Activated CD8-positive, alpha-beta T cell treated with anti-CD3 and anti-CD28 coated beads for 36 hours (primary cell): ENCODE results near the gene AFAP1L1. TPM values are rescaled to one million over a fixed set of nuclear protein-coding genes. Genes with fewer than 3 reads are reported as not detected.

Source experiments
- ATAC-seq: fragments of 200-7000 bp; cut with Tn5 transposase; one replicate; pipeline ENCODE4 v1.10.0; 2021; ENCODE audit warnings: mild to moderate bottlenecking, moderate library complexity
- CTCF ChIA-PET: fragments of 350-600 bp; sonication (Branson Sonifier 250); formaldehyde crosslinking; loops from one replicate; lab custom pipeline; 2021; ENCODE audit warnings: antibody characterized with exemption; lab: Charles Lee
- POLR2A ChIA-PET: fragments of 350-600 bp; sonication (Branson Sonifier 250); formaldehyde crosslinking; loops from one replicate; lab custom pipeline; 2021; ENCODE audit warnings: antibody characterized with exemption; lab: Charles Lee
- DNase-seq: peaks from one replicate; pipeline ENCODE4 v3.0.0-alpha.2; 2020
- H3K27ac Mint-ChIP-seq: one replicate; pipeline ENCODE4 v1.8.0; 2021; ENCODE audit warnings: mild to moderate bottlenecking, mixed read lengths
- H3K27me3 Mint-ChIP-seq: one replicate; pipeline ENCODE4 v1.8.0; 2021; ENCODE audit warnings: mixed read lengths
- H3K36me3 Mint-ChIP-seq: one replicate; pipeline ENCODE4 v1.8.0; 2021; ENCODE audit warnings: low read depth, mixed read lengths
- H3K4me1 Mint-ChIP-seq: one replicate; pipeline ENCODE4 v1.8.0; 2021; ENCODE audit warnings: low read depth, mixed read lengths
- H3K4me3 Mint-ChIP-seq: one replicate; pipeline ENCODE4 v1.8.0; 2021; ENCODE audit warnings: mild to moderate bottlenecking, moderate library complexity, mixed read lengths
- H3K9me3 Mint-ChIP-seq: one replicate; pipeline ENCODE4 v1.8.0; 2021; ENCODE audit warnings: mixed read lengths
- intact Hi-C: fragments of 100-400 bp; cut with micrococcal nuclease; formaldehyde crosslinking; loops from one replicate; pipeline ENCODE4 v1.10.0; 2022
- total RNA-seq, 2 experiments: library from RNA; stranded (reverse); gene quantifications; one replicate each; pipeline ENCODE4 v1.2.3, GENCODE V29; 2021
- TF ChIP-seq, protein P1 (sequence below): fragments of 200-600 bp; IDR thresholded peaks from one replicate; pipeline ENCODE4 v1.8.0; 2022; ENCODE audit warnings: antibody characterized with exemption, mild to moderate bottlenecking

The AFAP1L1 gene
- total RNA-seq, 2 experiments from 2014 or later = 1.3 to 1.6 TPM

DNA sequence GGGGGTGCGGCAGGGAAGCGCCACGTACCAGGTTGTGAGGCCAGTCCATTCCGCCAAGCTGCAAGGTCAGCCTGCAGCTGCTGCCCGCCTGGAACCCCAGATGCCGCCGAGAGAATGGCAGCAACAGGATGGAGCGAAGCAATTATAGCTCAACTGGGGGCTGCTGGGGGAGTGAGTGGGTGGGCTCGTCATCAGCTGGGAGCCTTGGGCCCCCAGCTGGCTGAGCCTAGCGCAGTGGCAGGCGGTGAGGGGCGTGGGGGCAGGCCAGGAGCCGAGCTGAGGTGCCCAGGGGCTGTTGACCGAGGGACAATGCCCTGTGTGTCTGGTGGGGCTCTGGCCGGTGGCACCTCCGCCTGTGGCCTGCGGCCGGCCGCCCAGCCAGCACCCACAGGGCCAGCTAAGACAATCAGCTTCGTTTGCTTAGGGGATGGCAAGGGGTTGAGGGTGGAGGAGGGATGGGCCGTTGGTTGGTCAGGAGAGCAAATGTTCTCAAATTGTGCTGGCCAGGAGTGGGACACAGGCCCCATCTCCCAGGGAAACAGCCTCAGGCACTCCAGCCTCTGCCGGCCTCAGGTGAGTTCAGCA, 107.6 kb downstream of the AFAP1L1 start, which contains the start of gene IL17B:
IL17B (minus strand) TSS at position 116 of the 585 bp plus-strand sequence; CDS start at position 49, 67 bp downstream.
- Mint-ChIP-seq H3K27ac (no peak within 1 kb of the TSS), H3K4me1 (peaks cover 4% of the 10 kb centered on the region), H3K4me3 (no peak within 1 kb of the TSS), H3K9me3 (no peaks in the 10 kb centered on the region), H3K27me3 (no peaks in the 10 kb centered on the region), H3K36me3 (no peaks in the 10 kb centered on the region)
- POLR2A ChIA-PET = interaction anchor here (1.1 kb wide), 1 partner anchor 24 kb away, joined by 3 read pairs; no protein-coding TSS in a partner anchor
- ATAC-seq = no peak
- TF ChIP-seq, protein P1, sequence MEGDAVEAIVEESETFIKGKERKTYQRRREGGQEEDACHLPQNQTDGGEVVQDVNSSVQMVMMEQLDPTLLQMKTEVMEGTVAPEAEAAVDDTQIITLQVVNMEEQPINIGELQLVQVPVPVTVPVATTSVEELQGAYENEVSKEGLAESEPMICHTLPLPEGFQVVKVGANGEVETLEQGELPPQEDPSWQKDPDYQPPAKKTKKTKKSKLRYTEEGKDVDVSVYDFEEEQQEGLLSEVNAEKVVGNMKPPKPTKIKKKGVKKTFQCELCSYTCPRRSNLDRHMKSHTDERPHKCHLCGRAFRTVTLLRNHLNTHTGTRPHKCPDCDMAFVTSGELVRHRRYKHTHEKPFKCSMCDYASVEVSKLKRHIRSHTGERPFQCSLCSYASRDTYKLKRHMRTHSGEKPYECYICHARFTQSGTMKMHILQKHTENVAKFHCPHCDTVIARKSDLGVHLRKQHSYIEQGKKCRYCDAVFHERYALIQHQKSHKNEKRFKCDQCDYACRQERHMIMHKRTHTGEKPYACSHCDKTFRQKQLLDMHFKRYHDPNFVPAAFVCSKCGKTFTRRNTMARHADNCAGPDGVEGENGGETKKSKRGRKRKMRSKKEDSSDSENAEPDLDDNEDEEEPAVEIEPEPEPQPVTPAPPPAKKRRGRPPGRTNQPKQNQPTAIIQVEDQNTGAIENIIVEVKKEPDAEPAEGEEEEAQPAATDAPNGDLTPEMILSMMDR = no peak
- intact Hi-C loops = no loop called here
- CTCF ChIA-PET = interaction anchor here (0.6 to 4.5 kb wide), 6 partner anchors 7 to 187 kb away, joined by 3 to 43 read pairs (median 5); no protein-coding TSS in a partner anchor
- DNase-seq = no peak

DNA sequence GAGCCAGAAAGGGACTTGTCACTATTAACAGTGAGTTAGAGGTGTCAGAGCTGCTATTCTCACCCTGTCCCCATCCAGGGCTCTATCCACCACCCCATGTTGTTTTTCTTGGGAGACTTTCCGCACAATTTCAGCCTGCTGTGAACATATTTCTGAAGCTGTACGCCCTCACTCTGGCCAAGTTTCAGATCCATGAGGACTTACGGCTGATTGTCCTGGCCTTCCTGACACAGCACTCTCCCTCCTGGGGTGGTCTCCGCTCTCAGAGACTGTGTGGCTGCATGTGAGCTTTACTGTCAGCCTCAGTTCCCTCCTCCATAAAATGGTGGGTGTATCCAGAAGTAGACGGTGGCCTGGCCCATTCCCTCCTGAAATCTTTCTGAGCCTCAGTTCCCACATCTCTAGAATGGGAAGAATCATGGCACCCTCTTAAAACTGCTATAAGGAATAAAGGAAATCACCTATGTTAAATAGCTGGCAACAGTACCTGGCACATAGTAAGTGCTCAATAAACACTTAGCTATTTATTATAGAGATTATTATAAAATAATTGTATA, 108.2 kb downstream of the AFAP1L1 start:
- Mint-ChIP-seq H3K9me3 (no peaks in the 10 kb centered on the region), H3K27ac (no peak overlapping the region), H3K4me1 (peaks cover 4% of the 10 kb centered on the region), H3K27me3 (no peaks in the 10 kb centered on the region), H3K36me3 (no peaks in the 10 kb centered on the region), H3K4me3 (no peak overlapping the region)
- intact Hi-C loops = loop anchor here (2.0 to 5.0 kb wide), 2 partner anchors 52 to 185 kb away; no protein-coding TSS in a partner anchor
- POLR2A ChIA-PET = interaction anchor here (1.1 kb wide), 1 partner anchor 25 kb away, joined by 3 read pairs; no protein-coding TSS in a partner anchor
- CTCF ChIA-PET = interaction anchor here (0.6 to 4.5 kb wide), 7 partner anchors 8 to 239 kb away, joined by 3 to 43 read pairs (median 4); no protein-coding TSS in a partner anchor
- DNase-seq (no peak), ATAC-seq (no peak)
- TF ChIP-seq, protein P1 = no peak

DNA sequence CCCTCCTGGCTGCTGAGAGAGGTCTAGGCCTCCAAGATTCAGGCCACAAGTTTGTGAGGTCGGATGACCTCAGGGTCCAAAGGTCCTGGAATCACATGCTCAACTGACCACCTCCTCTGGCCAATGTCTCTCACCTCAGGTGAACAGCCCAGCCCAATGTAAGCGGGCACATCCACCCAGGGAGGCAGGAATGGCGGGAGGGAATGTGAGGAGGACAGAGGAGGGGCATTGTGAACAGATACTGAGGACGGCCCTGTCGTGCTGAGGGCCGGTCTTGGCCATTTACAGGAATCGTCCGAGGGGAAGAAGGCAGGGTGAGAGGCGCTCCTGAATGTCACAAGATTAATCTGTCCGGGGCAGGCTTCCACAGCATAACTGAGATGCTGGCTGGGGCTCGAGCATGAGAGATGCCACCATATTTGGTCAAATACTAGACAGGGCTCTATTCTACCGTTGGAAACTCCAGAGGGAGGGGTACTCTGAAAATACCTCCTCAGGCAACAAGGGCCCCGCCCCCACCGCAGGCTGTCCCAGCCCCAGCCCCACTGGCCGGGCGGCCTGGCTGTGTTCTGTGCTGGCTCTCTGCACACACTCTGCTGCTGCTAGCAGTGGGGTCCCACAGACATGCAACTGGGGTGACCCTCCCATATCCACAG, 108.9 kb downstream of the AFAP1L1 start:
- DNase-seq (no peak), ATAC-seq (no peak)
- Mint-ChIP-seq H3K27ac (no peak overlapping the region), H3K27me3 (no peaks in the 10 kb centered on the region), H3K36me3 (no peaks in the 10 kb centered on the region), H3K4me3 (no peak overlapping the region), H3K4me1 (peaks cover 4% of the 10 kb centered on the region), H3K9me3 (no peaks in the 10 kb centered on the region)
- intact Hi-C loops = loop anchor here (2.0 to 5.0 kb wide), 2 partner anchors 52 to 184 kb away; no protein-coding TSS in a partner anchor
- TF ChIP-seq, protein P1 = no peak
- ChIA-PET CTCF (interaction anchor here (0.6 to 4.5 kb wide), 24 partner anchors 9 to 238 kb away, joined by 3 to 43 read pairs (median 7); partner anchors contain the start of gene PCYOX1L), POLR2A (no interaction called here)

DNA sequence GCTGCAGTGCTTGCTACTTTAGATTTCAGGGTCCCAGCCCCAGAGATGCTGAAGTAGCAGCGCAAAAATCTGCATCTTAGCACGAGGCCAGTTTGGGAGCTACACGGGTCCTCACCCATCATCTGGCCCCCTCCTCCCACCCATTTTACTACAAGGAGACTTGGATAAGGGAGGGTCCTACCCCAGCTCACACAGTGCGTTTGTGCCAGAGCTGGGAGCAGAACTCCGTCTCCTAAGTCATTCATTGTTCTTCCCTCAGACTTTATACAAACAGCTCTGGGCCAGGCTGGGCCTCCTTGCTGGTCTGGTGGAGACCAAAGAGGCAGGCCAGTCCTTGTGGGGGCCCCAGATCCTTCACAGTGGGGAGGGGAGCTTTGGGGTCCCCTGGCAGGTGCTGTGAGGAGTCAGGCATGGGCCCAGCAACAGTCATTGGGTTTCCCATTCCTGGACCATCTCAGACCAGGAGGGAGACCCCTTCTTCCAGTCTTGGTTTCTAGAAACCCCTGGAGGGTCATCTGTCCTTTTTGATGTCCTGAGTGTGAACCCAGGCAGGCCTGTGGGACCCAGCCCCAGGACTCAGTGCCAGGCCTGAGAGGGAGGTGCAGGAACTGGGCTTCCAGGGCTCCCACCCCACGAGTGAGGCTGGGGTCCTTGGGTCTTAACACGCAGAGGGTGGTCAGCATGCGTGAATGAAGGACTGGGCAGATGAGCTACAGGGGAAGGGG, 109.8 kb downstream of the AFAP1L1 start:
- H3K36me3 Mint-ChIP-seq = no peaks in the 10 kb centered on the region
- ATAC-seq (peak; percentile 19), DNase-seq (no peak)
- no peaks in the 10 kb centered on the region for H3K9me3 Mint-ChIP-seq
- intact Hi-C loops = loop anchor here (2.0 to 5.0 kb wide), 2 partner anchors 51 to 183 kb away; no protein-coding TSS in a partner anchor
- no peak overlapping the region for H3K27ac Mint-ChIP-seq
- TF ChIP-seq, protein P1 = no peak
- CTCF ChIA-PET = interaction anchor here (0.5 to 4.5 kb wide), 40 partner anchors 9 to 323 kb away, joined by 3 to 43 read pairs (median 6); partner anchors contain the start of genes CSNK1A1, GRPEL2 and PCYOX1L
- POLR2A ChIA-PET = interaction anchor here (0.5 kb wide), 1 partner anchor 190 kb away, joined by 4 read pairs; no protein-coding TSS in a partner anchor
- H3K27me3 Mint-ChIP-seq = no peaks in the 10 kb centered on the region
- H3K4me3 Mint-ChIP-seq = no peak overlapping the region
- peaks cover 4% of the 10 kb centered on the region for H3K4me1 Mint-ChIP-seq
